Measurements from ENCODE around the gene CHMP6. TPM values are rescaled to one million over a fixed set of nuclear protein-coding genes. Genes with fewer than 3 reads are reported as not detected.

The CHMP6 gene
- total RNA-seq, 1 donor = 17.4 TPM

GRCh38 chr17:80976701-80977100 is 14.9 kb upstream of the CHMP6 start:
- no peak for DNase-seq (ENCODE audit: low read depth)
- no peak for TF ChIP-seq CTCF (IDR thresholded peaks at IDR 0.05; ENCODE audit: insufficient read depth, low read length)
- H3K4me3 ChIP-seq (ENCODE audit: low read depth, low read length) = no peak overlapping the region

GRCh38 chr17:80977172-80977571 is 14.5 kb upstream of the CHMP6 start:
- DNase-seq (ENCODE audit: low read depth) = no peak
- no peak for TF ChIP-seq CTCF (IDR thresholded peaks at IDR 0.05; ENCODE audit: insufficient read depth, low read length)
- H3K4me3 ChIP-seq (ENCODE audit: low read depth, low read length) = no peak overlapping the region

- no peak for DNase-seq (ENCODE audit: low read depth)
- H3K4me3 ChIP-seq (ENCODE audit: low read depth, low read length) = no peak overlapping the region
- TF ChIP-seq CTCF (IDR thresholded peaks at IDR 0.05; ENCODE audit: insufficient read depth, low read length) = no peak
Measured at GRCh38 chr17:80978499-80979497, 12.8 kb upstream of the CHMP6 start.

- TF ChIP-seq CTCF (IDR thresholded peaks at IDR 0.05; ENCODE audit: insufficient read depth, low read length) = no peak
- no peak overlapping the region for H3K4me3 ChIP-seq (ENCODE audit: low read depth, low read length)
- DNase-seq (ENCODE audit: low read depth) = no peak
Measured at GRCh38 chr17:80979547-80980378, 11.9 kb upstream of the CHMP6 start.

GRCh38 chr17:80980397-80981061 is 11.1 kb upstream of the CHMP6 start:
- DNase-seq (ENCODE audit: low read depth) = peak; percentile 28
- TF ChIP-seq CTCF (IDR thresholded peaks at IDR 0.05; ENCODE audit: insufficient read depth, low read length) = no peak
- no peak overlapping the region for H3K4me3 ChIP-seq (ENCODE audit: low read depth, low read length)

All from fibroblast of the aortic adventitia (primary cell).